GM19240 (cell line): Measurements from ENCODE around the gene THG1L.
"Not testable (repeated sequence)": the region's sequence is repeated elsewhere in the genome, so short reads cannot be mapped to it uniquely, and the experiment has no call there.

Source experiments
- DNase-seq: peaks from one replicate; pipeline ENCODE4 v3.0.0; 2011; ENCODE audit warnings: low spot score; ENCODE audit not compliant: insufficient read length

THG1L gene

DNA sequence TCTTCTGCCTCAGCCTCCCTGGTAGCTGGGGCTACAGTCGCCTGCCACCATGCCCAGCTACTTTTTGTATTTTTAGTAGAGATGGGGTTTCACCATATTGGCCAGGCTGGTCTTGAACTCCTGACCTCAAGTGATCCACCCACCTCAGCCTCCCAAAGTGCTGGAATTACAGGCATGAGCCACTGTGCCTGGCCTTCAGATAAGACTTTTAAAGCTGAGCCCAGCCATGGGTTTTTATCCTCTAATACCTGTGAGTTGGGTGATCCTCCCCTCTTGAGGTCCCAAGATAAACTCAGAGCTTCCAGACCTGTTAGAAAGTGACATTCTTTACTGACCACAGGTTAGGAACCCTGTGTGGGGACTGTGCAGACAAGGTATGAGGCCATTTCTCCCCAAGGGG, 3.4 kb upstream of the THG1L start:
- not testable (repeated sequence) for DNase-seq

- peak; percentile 19 for DNase-seq
Observed at GRCh38 chr5:157729858-157730257, 1.4 kb upstream of the THG1L start.

DNA sequence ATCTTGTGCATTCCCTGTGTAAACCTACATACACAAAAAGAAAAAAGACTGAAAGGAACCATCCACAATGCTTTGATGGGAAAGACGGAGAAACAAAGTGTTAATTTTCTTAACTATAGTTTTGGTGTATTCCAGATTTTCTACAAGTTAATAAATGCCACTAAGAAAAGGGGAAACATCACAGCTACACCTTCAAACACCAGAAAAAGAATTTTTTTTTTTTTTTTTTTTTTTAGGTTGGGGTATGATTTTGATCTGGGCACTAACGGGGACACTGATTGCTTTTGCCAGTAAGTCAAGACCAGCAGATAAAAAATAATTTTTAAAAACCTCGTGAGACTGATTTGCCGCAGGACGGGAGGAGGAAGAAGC, 334 bp upstream of the THG1L start:
- no peak for DNase-seq

GRCh38 chr5:157732130-157732514, 902 bp downstream of the THG1L start:
- no peak for DNase-seq

- DNase-seq, result no peak
Observed at GRCh38 chr5:157732596-157733262, 1.5 kb downstream of the THG1L start.

DNA sequence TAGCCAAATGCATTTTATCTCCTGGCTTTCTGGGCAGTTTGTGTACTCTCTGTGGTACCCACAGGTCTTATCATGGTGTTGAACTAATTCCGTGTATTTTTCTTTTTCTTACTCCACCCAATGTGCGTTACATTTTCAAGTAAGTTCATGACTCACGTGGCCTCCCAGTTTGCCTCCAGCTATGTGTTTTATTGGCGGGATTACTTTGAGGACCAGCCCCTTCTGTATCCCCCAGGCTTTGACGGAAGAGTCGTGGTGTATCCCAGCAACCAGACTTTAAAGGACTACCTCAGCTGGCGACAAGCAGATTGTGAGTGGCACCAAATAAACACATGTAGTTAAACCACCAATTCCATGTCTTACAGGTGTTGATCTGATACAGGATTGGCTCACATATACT, 3.2 kb downstream of the THG1L start:
- no peak for DNase-seq

- no peak for DNase-seq
Observed at GRCh38 chr5:157735991-157736390, 4.8 kb downstream of the THG1L start.

- DNase-seq, result no peak
Observed at GRCh38 chr5:157739388-157740228, 8.4 kb downstream of the THG1L start.

- DNase-seq, result no peak
Observed at GRCh38 chr5:157740229-157740610, 9.0 kb downstream of the THG1L start.

- no peak for DNase-seq
Observed at GRCh38 chr5:157741131-157741530, 9.9 kb downstream of the THG1L start.

- DNase-seq, result peak; percentile 83
Observed at GRCh38 chr5:157743163-157744050, 12.2 kb downstream of the THG1L start, which contains the start of gene LSM11. Gene LSM11 (plus strand): TSS chr5:157743712. CDS start chr5:157743751, 39 bp downstream.

DNA sequence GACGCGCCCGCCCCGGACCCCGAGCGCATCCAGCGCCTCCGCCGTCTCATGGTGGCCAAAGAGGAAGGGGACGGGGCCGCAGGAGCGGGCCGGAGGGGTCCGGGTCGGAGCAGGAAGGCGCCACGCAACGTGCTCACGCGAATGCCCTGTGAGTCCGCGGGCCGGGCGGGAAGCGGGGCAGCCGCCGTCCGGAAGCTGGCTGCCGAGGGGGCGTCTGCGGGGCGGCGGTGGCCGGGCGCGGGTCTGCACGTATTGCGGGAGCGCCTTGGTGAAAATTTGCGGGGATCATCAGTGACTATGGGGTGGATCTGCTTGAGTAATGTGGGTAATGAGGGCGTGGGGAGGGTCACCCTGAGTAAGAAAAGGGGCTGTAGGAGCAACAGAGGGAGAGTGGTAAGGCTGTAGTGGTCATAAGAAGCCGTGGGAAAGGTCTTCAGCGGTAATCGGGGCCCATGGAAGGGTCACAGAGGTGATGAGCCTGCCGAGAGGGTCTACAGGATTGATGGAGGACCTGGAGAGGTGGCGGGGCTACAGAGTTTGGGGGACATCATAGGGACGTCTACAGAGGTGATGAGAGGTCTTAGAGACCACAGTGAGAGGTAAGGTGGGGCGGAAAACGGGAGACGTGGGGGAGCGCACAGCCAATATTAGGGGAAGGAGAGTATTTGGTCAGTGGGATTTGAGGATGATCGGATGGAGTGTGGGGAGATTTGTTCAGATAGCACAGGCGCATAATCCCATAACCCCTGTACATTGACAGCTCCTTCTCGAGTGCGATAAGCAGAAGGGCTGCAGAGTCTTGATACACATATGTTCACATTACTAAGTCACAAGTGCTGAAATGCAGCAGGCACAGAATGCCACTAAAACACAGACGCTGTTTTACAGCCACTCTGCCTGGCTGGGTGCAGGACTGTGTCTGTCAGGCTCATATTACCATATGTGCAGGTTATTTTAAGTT, 13.1 kb downstream of the THG1L start:
- peak; percentile 19 for DNase-seq

DNA sequence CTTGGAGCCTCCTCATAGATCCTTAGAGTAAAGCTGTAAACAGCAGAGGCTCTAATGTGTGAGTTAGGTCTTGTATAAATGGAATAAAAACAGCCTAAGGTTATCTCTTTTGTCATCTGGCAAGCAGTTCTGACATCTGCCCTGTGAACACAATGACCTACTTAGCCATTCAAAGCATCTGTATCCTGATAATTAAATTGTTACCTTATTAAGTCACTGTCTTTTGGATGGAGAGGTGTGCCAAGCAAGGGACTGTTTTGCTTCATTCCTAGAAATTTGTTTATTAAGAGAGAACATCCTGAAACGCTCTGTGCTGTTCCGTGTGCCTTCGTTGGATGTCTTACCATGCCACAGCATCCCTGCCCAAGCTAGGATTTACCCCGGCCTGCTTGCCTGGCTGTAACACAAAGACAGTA, 13.8 kb downstream of the THG1L start:
- no peak for DNase-seq

DNA sequence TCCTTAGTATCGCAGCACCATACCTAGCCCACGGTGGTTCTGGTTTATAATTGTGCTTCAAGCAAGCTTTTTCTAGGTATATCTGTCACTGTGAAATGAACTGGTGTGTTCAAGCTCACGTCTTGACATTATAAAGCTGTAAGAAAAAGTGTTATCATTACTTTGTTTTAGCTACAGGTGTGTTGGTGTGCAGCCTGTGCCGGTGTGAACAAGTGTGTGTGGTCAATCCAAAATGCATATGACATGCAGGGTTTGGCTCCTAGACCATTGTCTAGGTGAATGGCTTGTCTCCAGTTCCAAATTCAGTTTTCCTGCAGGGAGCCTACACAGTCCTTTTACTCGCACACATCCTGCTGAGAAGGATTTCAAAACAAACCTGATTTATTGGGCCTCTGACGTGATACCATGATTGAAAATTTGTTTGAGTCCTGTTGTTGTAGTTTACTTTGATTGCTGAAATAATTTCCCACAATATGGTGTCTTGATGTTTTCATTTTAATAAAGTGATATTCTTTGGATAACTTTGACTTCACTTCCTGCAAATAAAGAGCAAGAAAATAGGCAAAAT, 16.0 kb downstream of the THG1L start:
- DNase-seq, result no peak

DNA sequence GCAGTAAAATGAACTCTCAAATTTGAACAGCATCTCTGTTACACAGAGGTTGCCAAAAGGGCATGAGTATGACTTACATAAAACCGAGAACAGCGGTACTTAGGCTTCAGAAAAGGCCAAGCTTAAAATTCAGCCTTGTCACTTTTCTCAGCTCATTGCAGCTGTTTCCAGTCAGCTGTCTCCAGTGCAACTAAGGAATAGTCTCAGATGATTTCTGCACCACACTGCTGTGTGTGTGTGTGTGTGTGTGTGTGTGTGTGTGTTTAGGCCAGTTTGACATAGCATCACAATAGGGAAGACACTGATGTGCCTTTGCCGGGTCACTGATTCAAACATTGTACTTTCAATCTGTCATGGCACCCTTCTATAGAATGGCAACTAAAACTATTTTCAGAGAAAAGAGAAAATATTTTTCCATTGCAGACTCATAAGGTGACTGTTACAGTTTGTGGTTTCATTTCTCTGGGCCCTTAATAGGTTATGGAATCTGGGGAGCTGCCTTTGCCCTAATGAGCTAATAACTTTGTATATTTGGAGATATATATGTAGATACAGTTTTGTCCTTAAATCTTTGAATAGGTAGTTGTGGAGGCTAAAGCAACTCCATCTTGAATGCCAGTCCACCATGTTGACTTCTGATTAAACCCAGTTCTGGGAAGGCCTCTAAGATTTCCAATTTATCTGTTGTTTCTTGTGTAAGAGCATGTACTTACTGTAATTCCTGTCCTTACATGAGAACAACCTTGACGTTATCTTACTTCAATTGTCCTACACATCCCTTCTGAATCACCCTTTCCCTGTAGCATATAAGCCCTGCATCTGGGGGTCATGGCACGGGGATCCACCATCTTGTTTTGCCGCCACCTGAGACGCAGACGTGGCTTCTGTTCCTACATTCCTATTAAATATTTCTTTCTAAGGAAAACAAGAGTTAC, 16.8 kb downstream of the THG1L start:
- no peak for DNase-seq

DNA sequence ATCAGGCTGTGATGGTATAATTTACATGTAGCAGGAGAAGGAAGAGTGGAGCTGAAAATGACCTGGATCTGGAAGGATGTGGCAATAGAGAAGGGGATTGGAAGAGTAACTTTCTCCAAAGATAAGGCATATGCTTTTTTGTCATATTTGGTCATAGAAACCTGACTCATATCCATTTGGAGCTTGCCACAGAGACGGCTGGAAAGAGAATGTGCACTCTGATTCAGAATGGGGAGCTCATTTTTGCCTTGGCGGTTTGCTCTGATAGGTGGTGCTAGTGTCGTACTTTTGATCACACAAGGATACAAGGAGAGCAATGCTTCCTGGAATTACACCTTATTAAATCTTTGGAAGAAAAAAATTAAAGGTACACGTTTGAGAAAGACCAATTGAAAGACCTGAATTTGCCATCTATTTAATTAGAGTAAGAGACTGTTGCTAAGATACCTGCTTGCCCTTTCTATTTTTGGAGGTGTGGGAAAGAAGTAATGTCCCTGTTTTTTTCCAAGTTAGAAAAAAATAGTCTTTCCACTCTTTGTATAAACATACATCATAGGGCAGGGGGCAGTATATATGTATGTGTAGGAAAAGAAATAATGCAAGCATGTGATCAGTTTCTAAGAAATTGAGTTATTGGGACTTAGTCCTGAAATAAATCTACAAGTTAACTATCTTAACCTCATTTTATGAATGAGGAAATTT, 17.7 kb downstream of the THG1L start:
- no peak for DNase-seq

- no peak for DNase-seq
Observed at GRCh38 chr5:157749462-157749799, 18.2 kb downstream of the THG1L start.

DNA sequence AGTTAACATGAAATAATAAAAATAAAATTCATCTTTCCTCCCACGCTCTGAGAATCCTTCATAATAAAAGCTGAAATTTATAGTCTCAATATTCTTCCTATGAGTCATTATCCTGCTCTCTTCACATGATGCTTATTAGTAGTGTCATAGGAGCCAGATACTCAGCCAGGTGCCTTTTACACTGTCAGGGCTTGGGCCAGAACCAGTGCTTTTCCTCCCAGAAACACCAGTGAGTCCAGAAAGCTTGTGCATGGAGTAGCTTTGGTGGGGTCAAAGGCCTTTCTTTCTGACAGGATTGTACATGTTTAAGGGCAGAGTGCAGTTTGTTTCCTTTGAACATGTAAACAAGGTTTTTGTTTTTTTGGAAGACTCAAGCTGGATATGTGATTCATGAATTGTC, 19.1 kb downstream of the THG1L start:
- DNase-seq, result no peak

DNA sequence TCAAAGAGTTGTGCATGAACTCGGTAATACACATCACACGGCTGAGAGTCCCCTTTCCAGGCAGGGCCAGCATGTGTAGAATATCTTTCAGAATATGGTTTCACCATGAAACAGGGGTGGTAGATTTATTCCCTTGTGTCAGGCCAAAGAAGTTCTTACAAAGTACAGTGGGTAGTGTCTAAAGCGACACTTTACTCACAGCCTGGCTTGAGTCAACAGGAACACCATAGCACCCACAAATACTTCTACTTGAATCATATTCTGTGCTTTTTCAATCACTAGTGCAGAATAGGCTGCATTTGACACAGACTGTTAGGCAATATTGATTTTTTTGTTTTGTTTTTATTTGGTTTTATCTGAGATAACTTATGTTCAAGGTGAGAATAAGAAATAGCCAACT, 24.9 kb downstream of the THG1L start:
- no peak for DNase-seq
